H9 (cell line): ENCODE data around the gene BSN. TPM values are rescaled to one million over a fixed set of nuclear protein-coding genes. Genes with fewer than 3 reads are reported as not detected.

Experiments
- DNase-seq: peaks from one replicate; pipeline ENCODE4 v3.0.0-alpha.2; 2017
- H2AFZ ChIP-seq: one replicate; pipeline ENCODE4 v1.6.1; 2013; ENCODE audit warnings: mild to moderate bottlenecking, low read length, control low read depth, moderate library complexity
- H2AK5ac ChIP-seq: 2 replicates; pipeline ENCODE4 v1.6.1; 2013; ENCODE audit warnings: low read length, control low read depth, mixed read lengths; ENCODE audit not compliant: insufficient read length
- H2BK120ac ChIP-seq: one replicate; pipeline ENCODE4 v1.6.1; 2013; ENCODE audit warnings: low read depth, mild to moderate bottlenecking, low read length, control low read depth, inconsistent platforms; ENCODE audit not compliant: poor library complexity, severe bottlenecking
- H2BK12ac ChIP-seq: 2 replicates; pipeline ENCODE4 v1.6.1; 2013; ENCODE audit warnings: low read length, control low read depth, mixed read lengths, low read depth; ENCODE audit not compliant: insufficient read length
- H2BK15ac ChIP-seq: 2 replicates; pipeline ENCODE4 v1.6.1; 2013; ENCODE audit warnings: low read depth, low read length, control low read depth
- H2BK20ac ChIP-seq: one replicate; pipeline ENCODE4 v1.6.1; 2013; ENCODE audit warnings: low read depth, mild to moderate bottlenecking, low read length, control low read depth, inconsistent platforms; ENCODE audit not compliant: poor library complexity, severe bottlenecking
- H2BK5ac ChIP-seq: 2 replicates; pipeline ENCODE4 v1.6.1; 2013; ENCODE audit warnings: low read length, control low read depth, mixed read lengths; ENCODE audit not compliant: insufficient read length
- H3K14ac ChIP-seq: 2 replicates; pipeline ENCODE4 v1.6.1; 2013; ENCODE audit warnings: low read length, control low read depth; ENCODE audit not compliant: insufficient read depth
- H3K18ac ChIP-seq: 2 replicates; pipeline ENCODE4 v1.6.1; 2013; ENCODE audit warnings: low read depth, mild to moderate bottlenecking, mixed read lengths, low read length, control low read depth; ENCODE audit not compliant: insufficient read length
- H3K23ac ChIP-seq: 2 replicates; pipeline ENCODE4 v1.6.1; 2013; ENCODE audit warnings: low read length, control low read depth, mixed read lengths, low read depth; ENCODE audit not compliant: insufficient read length
- H3K23me2 ChIP-seq: 2 replicates; pipeline ENCODE4 v1.6.1; 2013; ENCODE audit warnings: low read depth, mild to moderate bottlenecking, mixed read lengths, low read length, control low read depth; ENCODE audit not compliant: insufficient read length, poor library complexity, severe bottlenecking
- H3K27ac ChIP-seq: 2 replicates; pipeline ENCODE4 v1.5.1; 2013; ENCODE audit warnings: low read length, control low read depth, mixed read lengths, low read depth; ENCODE audit not compliant: insufficient read length
- H3K27me3 ChIP-seq: 2 replicates; pipeline ENCODE4 v1.6.1; 2013; ENCODE audit warnings: low read length, control low read depth, inconsistent platforms; ENCODE audit not compliant: insufficient read depth
- H3K4ac ChIP-seq: 2 replicates; pipeline ENCODE4 v1.6.1; 2013; ENCODE audit warnings: low read depth, mild to moderate bottlenecking, control low read depth, inconsistent platforms, low read length, moderate library complexity
- H3K4me1 ChIP-seq: 2 replicates; pipeline ENCODE4 v1.6.1; 2013; ENCODE audit warnings: low read length, control low read depth, inconsistent platforms; ENCODE audit not compliant: insufficient read depth
- H3K4me2 ChIP-seq: 2 replicates; pipeline ENCODE4 v1.6.1; 2013; ENCODE audit warnings: low read length, control low read depth, mixed read lengths; ENCODE audit not compliant: insufficient read length, insufficient read depth
- H3K56ac ChIP-seq: 2 replicates; pipeline ENCODE4 v1.6.1; 2013; ENCODE audit warnings: low read depth, mild to moderate bottlenecking, mixed read lengths, low read length, control low read depth; ENCODE audit not compliant: insufficient read length
- H3K79me1 ChIP-seq: 2 replicates; pipeline ENCODE4 v1.6.1; 2013; ENCODE audit warnings: low read depth, mild to moderate bottlenecking, moderate library complexity, low read length, control low read depth, inconsistent platforms; ENCODE audit not compliant: insufficient read depth, poor library complexity, severe bottlenecking
- H3K79me2 ChIP-seq: 2 replicates; pipeline ENCODE4 v1.6.1; 2013; ENCODE audit warnings: low read length, control low read depth, inconsistent platforms; ENCODE audit not compliant: insufficient read depth
- H3K9ac ChIP-seq: 2 replicates; pipeline ENCODE4 v1.6.1; 2013; ENCODE audit warnings: low read length, control low read depth, mixed read lengths; ENCODE audit not compliant: insufficient read length; ENCODE audit errors: extremely low read depth
- H3K9me3 ChIP-seq: one replicate; pipeline ENCODE4 v1.6.1; 2013; ENCODE audit warnings: low read depth, low read length, inconsistent platforms; ENCODE audit not compliant: control insufficient read depth
- H3T11ph ChIP-seq: one replicate; pipeline ENCODE4 v1.6.1; 2013; ENCODE audit warnings: mild to moderate bottlenecking, low read length, control low read depth, inconsistent platforms
- H4K20me1 ChIP-seq: one replicate; pipeline ENCODE4 v1.6.1; 2013; ENCODE audit not compliant: control insufficient read depth, insufficient read length, insufficient read depth
- H4K5ac ChIP-seq: 2 replicates; pipeline ENCODE4 v1.6.1; 2013; ENCODE audit warnings: low read depth, mild to moderate bottlenecking, mixed read lengths, low read length, control low read depth; ENCODE audit not compliant: insufficient read length
- H4K8ac ChIP-seq: replicated peaks from 2 replicates; pipeline ENCODE4 v1.6.1; 2013; ENCODE audit warnings: low read length, control low read depth, mixed read lengths, low read depth; ENCODE audit not compliant: insufficient read length
- H4K91ac ChIP-seq: 2 replicates; pipeline ENCODE4 v1.6.1; 2013; ENCODE audit warnings: low read depth, mild to moderate bottlenecking, moderate library complexity, mixed read lengths, low read length, control low read depth; ENCODE audit not compliant: insufficient read length
- H3K27ac Mint-ChIP-seq, 3 experiments: 2 replicates in 2 of 3; 3 replicates in 1 of 3; pipeline ENCODE4 v1.8.0; 2020 to 2021; ENCODE audit warnings: mixed read lengths in 3 of 3, mild to moderate bottlenecking in 1 of 3, moderate library complexity in 1 of 3
- H3K27me3 Mint-ChIP-seq: 2 replicates; pipeline ENCODE4 v1.8.0; 2021; ENCODE audit warnings: low read depth, mild to moderate bottlenecking, moderate library complexity, mixed read lengths
- H3K36me3 Mint-ChIP-seq, 3 experiments: 2 replicates in 2 of 3; 3 replicates in 1 of 3; pipeline ENCODE4 v1.8.0; 2020 to 2021; ENCODE audit warnings: low read depth in 3 of 3, mixed read lengths in 3 of 3; ENCODE audit not compliant: insufficient read depth in 1 of 3
- H3K4me1 Mint-ChIP-seq, 2 experiments: 2 replicates each; pipeline ENCODE4 v1.8.0; 2020; ENCODE audit warnings: mixed read lengths in 2 of 2
- H3K4me3 Mint-ChIP-seq, 2 experiments: 2 replicates in 1 of 2; 3 replicates in 1 of 2; pipeline ENCODE4 v1.8.0; 2020 to 2021; ENCODE audit warnings: mild to moderate bottlenecking in 2 of 2, mixed read lengths in 2 of 2, moderate library complexity in 1 of 2
- H3K9me3 Mint-ChIP-seq, 2 experiments: 2 replicates in 1 of 2; 3 replicates in 1 of 2; pipeline ENCODE4 v1.8.0; 2020; ENCODE audit warnings: mild to moderate bottlenecking in 2 of 2, mixed read lengths in 2 of 2, moderate library complexity in 1 of 2
- CTCF ChIP-seq: fragments of 200-600 bp; sonication (generic); conservative IDR thresholded peaks from 3 replicates; pipeline ENCODE4 v1.8.0; 2021; ENCODE audit warnings: antibody characterized with exemption, mild to moderate bottlenecking
- WGBS: extraction: QIAGEN DNeasy Blood & Tissue Kit; methylation state at CpG from one replicate; pipeline ENCODE4 v1.1.7; 2013; ENCODE audit warnings: missing lambda C conversion rate, low lambda C conversion rate, mixed read lengths; ENCODE audit not compliant: insufficient read length; ENCODE audit errors: extremely low coverage; 5-methylcytosine and 5-hydroxymethylcytosine counted together
- total RNA-seq: library from RNA; stranded (reverse); gene quantifications from 2 replicates; pipeline ENCODE4 v1.2.1, GENCODE V29; 2021

The BSN gene
- total RNA-seq, 1 experiment from 2014 or later: 2.4 TPM

- Histone ChIP-seq H3K9ac (no peak overlapping the region), H3K27ac (no peak overlapping the region), H2AFZ (no peak overlapping the region), H3K18ac (no peak overlapping the region), H2BK15ac (no peak overlapping the region), H3K9me3 (no peaks in the 10 kb centered on the region), H3K23ac (no peak overlapping the region), H2AK5ac (no peak overlapping the region), H3K79me1 (no peaks in the 10 kb centered on the region), H2BK12ac (no peak overlapping the region), H3K14ac (no peak overlapping the region), H3K27me3 (no peaks in the 10 kb centered on the region), H4K5ac (no peak overlapping the region), H2BK5ac (no peak overlapping the region), H3K4ac (no peak overlapping the region), H2BK120ac (no peak overlapping the region), H3T11ph (no peak overlapping the region), H3K4me1 (no peaks in the 10 kb centered on the region), H3K23me2 (no peaks in the 10 kb centered on the region), H4K20me1 (no peaks in the 10 kb centered on the region), H2BK20ac (no peak overlapping the region), H4K8ac (no peak overlapping the region), H3K4me2 (no peak overlapping the region), H3K56ac (no peak overlapping the region), H4K91ac (no peak overlapping the region), H3K79me2 (no peaks in the 10 kb centered on the region)
- Mint-ChIP-seq H3K36me3 (peaks cover 20 to 68% (median 56%) of the 10 kb centered on the region in 3 experiments; a peak in 6 of 7 replicates), H3K4me3 (no peak overlapping the region), H3K4me1 (peaks cover 9 to 11% of the 10 kb centered on the region in 2 experiments), H3K27ac (no peak overlapping the region), H3K9me3 (no peaks in the 10 kb centered on the region; a peak in 1 of 5 replicates), H3K27me3 (no peaks in the 10 kb centered on the region)
- no peak for DNase-seq
- no peak for TF ChIP-seq CTCF
- no CpG with 5 or more reads among the region's 3 CpGs for WGBS
Observed at GRCh38 chr3:49518016-49518415, 36.3 kb upstream of the BSN start.
